HG03196 (cell line): ENCODE measurements around the gene GAREM1.

Experiments used
- ATAC-seq: cut with Tn5 transposase; IDR thresholded peaks from one replicate; pipeline ENCODE4 v1.9.1; 2021; ENCODE audit not compliant: unreplicated experiment

The GAREM1 gene

GRCh38 chr18:32427084-32427900 is 43.4 kb downstream of the GAREM1 start:
- ATAC-seq, result no peak

GRCh38 chr18:32425466-32425865 is 45.2 kb downstream of the GAREM1 start:
- ATAC-seq, result no peak

- no peak for ATAC-seq
Observed at GRCh38 chr18:32424696-32425095, 46.0 kb downstream of the GAREM1 start.

GRCh38 chr18:32422978-32423740 is 47.5 kb downstream of the GAREM1 start:
- ATAC-seq, result no peak

GRCh38 chr18:32422201-32422600 is 48.5 kb downstream of the GAREM1 start:
- ATAC-seq, result no peak

GRCh38 chr18:32420084-32420750 is 50.5 kb downstream of the GAREM1 start:
- ATAC-seq, result no peak

- ATAC-seq, result no peak
Observed at GRCh38 chr18:32418148-32418547, 52.5 kb downstream of the GAREM1 start.

GRCh38 chr18:32405588-32405987 is 65.1 kb downstream of the GAREM1 start:
- no peak for ATAC-seq

- no peak for ATAC-seq
Observed at GRCh38 chr18:32401621-32402020, 69.1 kb downstream of the GAREM1 start.

GRCh38 chr18:32393407-32393806 is 77.3 kb downstream of the GAREM1 start:
- no peak for ATAC-seq

GRCh38 chr18:32391126-32391525 is 79.6 kb downstream of the GAREM1 start:
- no peak for ATAC-seq

GRCh38 chr18:32389858-32390257 is 80.8 kb downstream of the GAREM1 start:
- ATAC-seq, result no peak

- no peak for ATAC-seq
Observed at GRCh38 chr18:32389191-32389590, 81.5 kb downstream of the GAREM1 start.

- ATAC-seq, result no peak
Observed at GRCh38 chr18:32386471-32386870, 84.2 kb downstream of the GAREM1 start.

GRCh38 chr18:32383050-32383819 is 87.4 kb downstream of the GAREM1 start:
- no peak for ATAC-seq

GRCh38 chr18:32381761-32382160 is 88.9 kb downstream of the GAREM1 start:
- no peak for ATAC-seq

GRCh38 chr18:32380559-32380958 is 90.1 kb downstream of the GAREM1 start:
- ATAC-seq, result no peak

- no peak for ATAC-seq
Observed at GRCh38 chr18:32379891-32380290, 90.8 kb downstream of the GAREM1 start.

- no peak for ATAC-seq
Observed at GRCh38 chr18:32378705-32379104, 92.0 kb downstream of the GAREM1 start.

- ATAC-seq, result no peak
Observed at GRCh38 chr18:32373995-32374394, 96.7 kb downstream of the GAREM1 start.

- no peak for ATAC-seq
Observed at GRCh38 chr18:32373505-32373904, 97.2 kb downstream of the GAREM1 start.
